Bone marrow (tissue), 2 donors: ENCODE results near the gene ADAM15.

Experiments
- DNase-seq, 2 donors: peaks; one replicate each; lab custom pipeline; 2025; lab: John Stamatoyannopoulos, UW

ADAM15 gene

GRCh38 chr1:155011437-155012025, 39.6 kb upstream of the ADAM15 start:
- no peak for DNase-seq

DNA sequence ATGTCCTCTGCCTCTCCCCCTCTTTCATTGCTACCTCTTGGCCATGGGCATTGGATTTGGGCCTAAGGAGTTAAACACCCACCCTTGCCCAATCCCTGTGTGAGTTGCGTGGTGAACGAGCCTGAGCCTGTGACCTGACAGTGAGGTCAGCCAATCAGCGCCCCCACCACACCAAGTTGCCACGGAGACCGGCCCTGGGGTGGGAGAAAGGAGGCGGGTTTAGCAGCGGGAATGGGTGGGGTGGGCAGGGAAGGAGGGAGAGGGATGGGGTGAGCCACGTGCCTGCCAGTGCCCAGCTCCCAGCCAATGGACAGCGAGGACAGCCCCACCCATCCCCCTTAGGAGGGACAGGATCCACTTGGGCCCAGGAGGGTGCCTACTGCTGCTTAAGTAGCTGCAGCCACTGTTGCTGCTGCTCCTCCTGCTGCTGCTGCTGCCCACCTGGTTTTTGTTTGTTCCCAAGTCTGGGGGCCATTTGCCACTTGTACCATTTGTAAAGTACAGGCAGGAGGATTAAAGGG, 39.0 kb upstream of the ADAM15 start:
- no peak for DNase-seq

GRCh38 chr1:155012776-155013602, 38.1 kb upstream of the ADAM15 start:
- DNase-seq, result no peak

DNA sequence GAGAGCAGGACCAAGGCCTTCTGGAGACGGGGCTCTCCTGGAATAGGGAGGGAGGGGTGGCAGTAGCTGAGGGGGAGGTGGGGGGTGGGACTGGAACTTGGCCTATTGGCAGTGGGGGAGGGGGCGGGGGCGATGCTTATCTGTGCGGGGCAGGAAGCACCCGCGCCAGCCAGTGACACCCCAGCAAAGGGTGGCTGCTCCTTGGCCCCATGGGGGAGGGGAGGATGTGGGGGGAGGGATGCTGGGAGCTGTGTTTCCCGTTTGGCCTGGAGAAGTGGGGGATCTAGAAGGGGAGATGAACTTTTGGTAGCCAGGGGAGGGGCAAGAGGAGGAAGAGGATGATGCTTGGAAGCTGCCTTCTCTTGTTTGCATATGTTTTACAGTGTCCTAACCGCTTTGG, 37.5 kb upstream of the ADAM15 start:
- no peak for DNase-seq

- no peak for DNase-seq
Measured at GRCh38 chr1:155014709-155015508, 36.2 kb upstream of the ADAM15 start.

- DNase-seq, result no peak
Measured at GRCh38 chr1:155015527-155016230, 35.4 kb upstream of the ADAM15 start.

- DNase-seq, result no peak
Measured at GRCh38 chr1:155016231-155016831, 34.8 kb upstream of the ADAM15 start.

- DNase-seq, result peak; percentile 59 to 73
Measured at GRCh38 chr1:155017041-155017945, 33.8 kb upstream of the ADAM15 start.

GRCh38 chr1:155017946-155018316, 33.2 kb upstream of the ADAM15 start:
- no peak for DNase-seq

DNA sequence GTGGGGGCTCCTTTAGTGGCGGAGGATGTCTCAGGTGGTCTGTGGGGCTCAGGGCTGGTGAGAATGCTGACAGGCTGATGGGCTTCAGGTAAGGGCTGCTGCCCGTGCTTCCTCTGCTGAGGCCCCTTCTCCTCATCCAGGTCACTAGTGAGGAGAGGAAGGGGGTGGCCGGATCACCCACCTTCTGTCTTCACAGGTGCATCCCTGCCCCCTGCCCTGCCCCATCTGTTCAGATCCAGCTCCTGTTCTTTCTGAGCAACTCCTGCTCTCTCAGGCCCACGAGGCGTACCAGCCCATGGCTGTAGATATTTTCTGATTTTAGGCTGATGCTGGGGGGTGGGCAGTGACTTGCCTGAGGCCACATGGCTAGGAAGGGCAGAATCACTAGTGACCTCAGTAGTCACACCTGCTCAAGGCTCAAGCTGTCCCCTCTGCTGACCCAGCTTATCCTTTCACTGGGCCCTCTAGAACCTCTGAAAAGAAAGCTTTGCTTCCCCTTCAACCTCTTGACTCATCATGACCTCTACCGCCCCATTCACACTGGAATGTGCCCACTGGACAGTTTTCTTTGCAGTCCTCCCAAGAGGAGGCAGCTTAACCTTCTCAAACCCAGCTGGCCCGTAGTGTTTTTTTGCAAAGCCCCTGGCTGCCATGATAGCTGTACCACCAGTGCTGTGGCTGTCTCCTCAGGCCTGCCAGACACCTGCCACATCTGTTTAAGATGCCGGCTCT, 32.3 kb upstream of the ADAM15 start:
- no peak for DNase-seq

GRCh38 chr1:155019377-155020245, 31.5 kb upstream of the ADAM15 start:
- DNase-seq, result no peak

GRCh38 chr1:155022136-155022926, 28.8 kb upstream of the ADAM15 start:
- DNase-seq, result no peak

GRCh38 chr1:155022927-155023236, 28.2 kb upstream of the ADAM15 start:
- no peak for DNase-seq

DNA sequence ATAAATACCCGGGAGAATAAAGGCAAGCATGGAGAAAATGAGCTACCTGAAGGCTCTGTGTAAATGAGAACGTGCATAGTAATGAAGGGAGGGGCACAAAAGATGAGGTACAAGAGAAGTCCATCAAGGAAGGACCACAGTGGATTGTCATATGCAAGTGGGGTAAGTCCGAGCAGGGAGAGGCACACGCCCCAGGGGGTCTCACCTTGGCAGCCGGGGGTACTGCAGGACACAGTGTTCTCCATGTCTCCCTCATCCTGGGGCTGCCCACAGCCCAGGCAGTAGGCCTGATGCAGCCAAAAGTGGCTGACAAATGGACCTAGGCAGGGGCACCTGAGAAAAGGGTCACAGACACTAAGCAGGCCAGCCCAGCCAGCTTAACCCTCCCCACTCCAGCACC, 27.5 kb upstream of the ADAM15 start:
- no peak for DNase-seq

GRCh38 chr1:155024315-155024714, 26.8 kb upstream of the ADAM15 start:
- no peak for DNase-seq

DNA sequence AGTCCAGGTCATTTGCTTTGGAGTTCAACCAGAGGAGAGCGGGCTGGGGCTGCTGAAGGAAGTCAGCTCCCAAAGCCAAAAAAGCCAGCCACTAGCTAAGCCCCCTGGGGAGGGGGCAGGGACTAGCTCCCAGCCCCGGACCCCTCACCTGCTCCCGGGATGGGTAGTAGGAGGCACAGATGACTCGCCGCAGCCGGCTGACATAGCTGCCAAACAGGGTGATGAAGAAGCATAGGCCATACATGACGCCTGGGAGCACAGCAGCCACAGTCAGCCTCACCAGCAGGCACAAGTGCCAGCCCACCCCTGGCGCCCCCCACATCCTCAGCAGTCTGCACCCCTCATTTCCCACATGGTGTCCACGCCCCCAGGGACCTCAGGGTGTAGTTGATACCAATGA, 25.0 kb upstream of the ADAM15 start:
- no peak for DNase-seq

DNA sequence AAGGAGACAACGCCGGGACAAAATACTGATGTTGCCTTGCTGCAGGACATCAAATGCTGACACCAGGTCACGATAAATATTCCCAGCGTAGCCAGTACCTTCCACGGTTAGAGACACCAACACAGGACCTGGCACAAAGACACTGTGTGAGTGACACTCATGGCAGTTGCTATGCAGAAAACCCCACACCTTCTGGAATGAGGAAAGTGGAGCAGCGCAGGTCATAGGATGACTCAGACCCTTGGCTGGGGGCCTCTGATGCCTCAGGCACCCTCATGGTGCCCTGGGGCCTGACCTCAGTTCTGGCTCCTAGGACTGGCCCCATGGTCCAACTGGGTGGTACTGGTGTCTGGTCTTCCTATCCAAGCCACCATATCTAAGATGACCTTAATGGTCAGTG, 24.5 kb upstream of the ADAM15 start:
- DNase-seq, result no peak

DNA sequence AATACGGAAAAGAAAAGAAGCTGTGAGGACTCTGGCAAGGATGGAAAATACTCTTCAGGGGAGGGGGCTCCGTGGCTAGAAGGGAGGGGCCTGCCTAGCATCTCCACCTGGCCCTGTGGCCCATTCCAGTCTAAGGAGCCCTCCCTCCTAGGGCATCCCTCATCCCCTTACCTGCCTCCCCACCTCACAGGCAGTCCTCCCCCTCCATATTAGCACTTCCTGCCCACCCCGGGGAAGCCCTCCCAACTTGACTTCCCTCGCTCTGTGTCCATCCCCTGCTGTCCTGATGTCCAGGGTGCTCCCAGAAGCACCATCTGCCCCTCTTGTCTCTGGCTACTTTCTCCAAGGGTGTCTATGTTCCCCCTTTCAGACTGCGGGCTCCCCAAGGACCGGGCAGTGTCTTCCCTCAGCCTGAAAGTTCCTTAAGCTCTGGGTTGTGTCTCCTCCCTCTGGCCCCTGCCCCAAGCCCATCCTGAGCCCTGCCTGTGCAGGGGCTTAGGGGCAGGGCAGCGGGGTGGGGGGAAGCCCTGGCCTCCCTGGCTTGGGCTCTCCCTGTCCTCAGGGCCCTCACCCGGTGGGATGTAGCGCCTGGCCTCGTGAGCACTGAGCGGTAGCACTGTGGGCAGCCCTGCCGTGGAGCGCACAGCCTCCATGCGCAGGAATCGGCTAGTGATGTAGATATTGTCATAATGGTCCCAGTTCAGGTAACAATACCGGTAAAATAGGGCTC, 21.4 kb upstream of the ADAM15 start:
- no peak for DNase-seq
